Erythroblast (primary cell): Measurements from ENCODE around the gene SUMF1.

Source experiments
- GATA1 ChIP-seq: IDR thresholded peaks from 2 replicates; pipeline ENCODE4 v1.6.1; 2011; ENCODE audit warnings: low read depth, mild to moderate bottlenecking, control low read depth, low read length, moderate library complexity
- POLR2A ChIP-seq: IDR thresholded peaks from 2 replicates; pipeline ENCODE4 v1.6.1; 2011; ENCODE audit warnings: mild to moderate bottlenecking, low read length

DNA sequence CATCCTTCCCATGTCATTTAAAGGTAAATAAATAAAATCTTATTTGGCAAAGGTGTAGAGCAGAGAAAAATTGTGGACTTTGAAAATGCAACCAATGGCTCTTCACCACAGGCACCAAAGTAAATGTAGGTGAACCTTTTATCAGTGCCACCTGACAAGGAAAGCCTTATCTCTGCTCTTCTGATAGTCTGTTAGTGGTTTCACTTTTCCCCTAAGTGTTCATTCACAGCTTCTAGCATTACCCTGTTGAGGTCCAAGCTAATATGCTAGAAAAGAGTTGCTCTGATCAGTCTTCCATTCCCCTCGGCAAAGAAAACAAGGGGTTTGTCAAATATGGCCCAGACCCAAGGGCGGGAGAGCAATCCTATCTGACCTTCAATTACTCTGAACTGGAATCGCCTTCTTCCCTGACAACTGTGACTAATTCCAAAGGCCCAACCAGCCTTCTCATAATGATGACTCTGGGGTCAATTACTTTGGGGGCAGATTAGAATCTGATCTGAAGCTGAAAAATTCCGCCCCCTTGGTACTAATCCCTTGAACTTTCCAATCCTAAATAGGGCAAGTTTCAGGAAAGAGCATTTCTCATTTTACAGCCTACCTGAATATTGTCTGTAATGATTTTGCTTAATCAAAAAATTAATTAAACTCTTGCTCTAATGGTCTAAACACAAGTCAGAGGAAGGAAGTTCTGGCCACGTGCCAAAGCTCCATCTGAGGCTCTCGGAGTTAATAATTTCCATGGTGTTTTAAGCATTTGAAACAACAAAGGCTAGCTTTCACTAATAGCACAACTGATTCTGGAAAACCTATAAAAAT is 111.5 kb downstream of the SUMF1 start:
- TF ChIP-seq POLR2A (no peak), GATA1 (no peak)
